HG02884 (cell line): ENCODE results near the gene ESR2.
"Not testable (repeated sequence)": the region's sequence is repeated elsewhere in the genome, so short reads cannot be mapped to it uniquely, and the experiment has no call there.

ENCODE experiments used
- ATAC-seq: cut with Tn5 transposase; IDR thresholded peaks from one replicate; pipeline ENCODE4 v1.9.1; 2021; ENCODE audit warnings: mild to moderate bottlenecking, moderate library complexity; ENCODE audit not compliant: unreplicated experiment

Gene ESR2

DNA sequence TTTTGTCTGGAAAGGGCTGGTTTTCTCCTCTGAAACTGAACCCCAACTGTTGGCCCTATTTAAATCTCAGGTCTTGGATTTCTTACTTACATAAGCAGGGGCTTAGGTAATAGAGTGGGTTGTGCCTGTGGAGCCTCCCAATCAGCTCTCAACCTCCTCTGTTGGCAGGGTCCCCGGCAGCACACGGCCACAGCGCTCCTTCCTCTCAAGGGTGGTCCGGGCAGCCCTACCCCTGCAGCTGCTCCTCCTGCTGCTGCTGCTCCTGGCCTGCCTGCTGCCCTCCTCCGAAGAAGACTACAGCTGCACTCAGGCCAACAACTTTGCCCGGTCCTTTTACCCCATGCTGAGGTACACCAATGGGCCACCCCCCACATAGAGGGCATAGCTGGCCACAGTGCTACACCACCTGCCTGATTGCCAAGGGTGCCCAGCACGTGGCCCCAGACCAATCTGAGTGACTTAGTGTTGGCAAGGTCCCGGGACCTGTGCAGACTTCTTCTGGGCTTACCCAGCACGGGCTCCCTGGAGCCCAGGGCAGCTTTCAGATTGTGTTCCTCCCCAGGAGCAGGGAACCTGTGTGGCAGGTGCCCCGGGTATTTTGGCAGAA lies 68.9 kb downstream of the ESR2 start:
- no peak for ATAC-seq

- ATAC-seq = no peak
Observed at GRCh38 chr14:64221391-64222003, 72.7 kb downstream of the ESR2 start.

DNA sequence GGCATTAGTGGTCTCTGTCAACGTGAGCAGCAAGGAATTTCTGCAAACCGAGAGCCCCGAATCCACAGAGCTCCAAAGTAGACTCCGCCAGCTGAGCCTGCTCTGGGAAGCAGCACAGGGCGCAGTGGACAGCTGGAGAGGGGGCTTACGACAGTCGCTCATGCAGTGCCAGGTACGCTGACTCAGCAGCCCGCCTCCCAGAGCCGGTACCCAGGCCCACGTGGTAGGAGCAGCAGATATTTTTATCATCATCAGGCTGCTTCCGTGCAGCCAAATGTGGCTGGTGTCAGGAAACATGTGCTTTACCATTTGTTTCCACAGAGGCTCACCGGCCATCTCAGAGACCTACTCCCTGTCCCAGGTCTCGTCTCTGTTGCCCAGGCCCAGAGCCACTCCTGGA lies 73.7 kb downstream of the ESR2 start:
- no peak for ATAC-seq

GRCh38 chr14:64220056-64220455 lies 74.1 kb downstream of the ESR2 start:
- ATAC-seq = no peak

GRCh38 chr14:64218344-64219240 lies 75.6 kb downstream of the ESR2 start:
- no peak for ATAC-seq

DNA sequence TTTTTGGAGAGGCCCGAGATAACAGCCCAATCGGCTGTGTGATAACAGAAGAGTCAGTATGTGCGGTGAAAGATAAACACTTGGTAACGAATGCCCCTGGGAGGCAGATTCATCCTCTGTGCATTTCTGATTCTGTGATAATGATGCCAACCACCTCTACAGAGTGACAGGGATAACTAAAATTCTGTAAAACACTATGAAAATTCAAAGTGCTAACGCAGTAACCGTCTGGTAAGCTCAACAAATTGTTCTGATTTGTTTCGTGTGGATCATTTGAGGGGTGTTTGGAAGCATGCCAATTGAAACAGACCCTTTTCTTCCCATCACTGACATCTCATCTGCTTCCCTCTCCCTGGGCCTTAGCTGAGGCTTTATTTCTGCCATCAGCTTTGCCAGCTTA lies 76.3 kb downstream of the ESR2 start:
- no peak for ATAC-seq

- ATAC-seq = no peak
Observed at GRCh38 chr14:64217308-64217707, 76.9 kb downstream of the ESR2 start.

GRCh38 chr14:64215978-64216377 lies 78.2 kb downstream of the ESR2 start:
- no peak for ATAC-seq

GRCh38 chr14:64215274-64215673 lies 78.9 kb downstream of the ESR2 start:
- no peak for ATAC-seq

DNA sequence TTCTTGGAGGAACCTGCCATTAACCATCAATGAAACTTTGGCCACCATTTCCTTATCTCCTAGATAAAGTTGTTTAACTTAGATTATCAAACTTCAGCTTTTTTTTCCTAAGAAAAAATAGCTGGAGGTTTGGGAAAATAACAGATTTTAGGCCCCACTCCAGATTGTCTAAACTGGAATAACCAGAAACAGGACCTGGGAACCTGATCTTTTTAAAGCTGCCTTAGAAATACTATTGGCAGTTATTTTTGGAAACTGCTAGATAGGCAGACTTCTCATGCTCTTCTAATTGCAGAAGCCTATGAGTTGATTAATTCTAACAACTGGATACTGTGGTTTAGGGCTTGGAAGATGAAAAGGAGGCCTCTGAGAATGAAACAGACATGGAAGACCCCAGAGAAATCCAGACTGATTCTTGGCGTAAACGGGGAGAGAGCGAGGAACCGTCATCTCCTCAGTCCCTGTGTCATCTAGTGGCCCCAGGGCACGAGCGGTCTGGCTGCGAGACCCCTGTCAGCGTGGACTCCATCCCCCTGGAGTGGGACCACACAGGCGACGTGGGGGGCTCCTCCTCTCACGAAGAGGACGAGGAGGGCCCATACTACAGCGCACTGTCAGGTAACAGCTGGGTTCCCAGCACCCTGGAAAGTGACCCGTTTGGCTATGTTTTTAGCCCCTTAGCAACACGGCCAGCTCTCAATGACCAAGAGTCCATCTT lies 80.2 kb downstream of the ESR2 start:
- ATAC-seq = no peak

DNA sequence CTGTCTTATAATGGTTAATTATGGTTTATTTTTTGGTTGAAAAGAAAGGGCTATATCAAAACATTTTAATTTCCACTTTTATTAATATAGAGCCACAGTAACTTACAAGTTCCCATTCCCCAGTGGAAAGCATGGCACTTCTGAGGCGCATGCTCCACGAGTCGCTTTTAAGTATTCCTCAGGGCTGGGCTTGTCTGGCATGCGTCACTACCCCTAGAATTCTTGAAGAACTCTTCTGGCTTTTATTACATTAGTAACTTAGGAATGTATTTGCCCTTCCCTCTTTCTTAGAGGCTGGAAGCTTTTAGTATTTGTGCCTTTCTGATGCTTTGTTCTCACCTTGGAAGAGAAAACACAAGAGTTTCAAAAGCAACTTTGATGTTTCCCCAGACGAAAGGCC lies 81.1 kb downstream of the ESR2 start:
- no peak for ATAC-seq

DNA sequence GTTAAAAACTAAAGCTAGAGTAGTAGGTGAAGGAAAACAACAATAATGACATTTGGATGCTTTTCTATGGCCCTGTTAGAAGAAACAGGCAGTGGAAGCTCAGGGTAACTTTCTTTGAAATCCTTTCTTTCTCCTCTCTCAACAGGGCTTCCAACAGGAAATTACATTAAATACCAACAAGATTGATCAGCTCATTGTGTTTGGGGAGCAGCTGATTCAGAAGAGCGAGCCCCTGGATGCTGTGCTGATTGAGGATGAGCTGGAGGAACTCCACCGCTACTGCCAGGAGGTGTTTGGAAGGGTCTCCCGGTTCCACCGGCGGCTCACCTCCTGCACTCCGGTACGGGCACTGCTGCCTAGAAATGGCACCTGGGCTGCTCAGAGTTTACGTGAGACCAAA lies 81.5 kb downstream of the ESR2 start:
- no peak for ATAC-seq

DNA sequence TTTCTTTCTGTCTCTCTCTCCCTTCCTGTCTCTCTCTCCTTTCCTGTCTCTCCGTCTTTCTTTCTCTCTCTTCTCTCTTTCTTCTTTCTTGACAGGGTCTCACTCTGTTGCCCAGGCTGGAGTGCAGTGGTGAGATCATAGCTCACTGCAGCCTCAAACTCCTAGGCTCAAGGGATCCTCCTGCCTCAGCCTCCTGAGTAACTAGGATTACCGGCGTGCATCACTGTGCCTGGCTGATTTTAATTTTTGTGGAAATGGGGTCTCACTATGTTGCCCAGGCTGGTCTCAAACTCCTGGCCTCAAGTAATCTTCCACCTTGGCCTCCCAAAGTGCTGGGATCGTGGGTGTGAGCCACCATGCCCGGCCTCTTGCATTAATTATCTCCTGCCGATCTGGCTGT lies 83.3 kb downstream of the ESR2 start:
- not testable (repeated sequence) for ATAC-seq

- ATAC-seq = no peak
Observed at GRCh38 chr14:64210216-64210615, 84.0 kb downstream of the ESR2 start.

- no peak for ATAC-seq
Observed at GRCh38 chr14:64209444-64210131, 84.6 kb downstream of the ESR2 start.

DNA sequence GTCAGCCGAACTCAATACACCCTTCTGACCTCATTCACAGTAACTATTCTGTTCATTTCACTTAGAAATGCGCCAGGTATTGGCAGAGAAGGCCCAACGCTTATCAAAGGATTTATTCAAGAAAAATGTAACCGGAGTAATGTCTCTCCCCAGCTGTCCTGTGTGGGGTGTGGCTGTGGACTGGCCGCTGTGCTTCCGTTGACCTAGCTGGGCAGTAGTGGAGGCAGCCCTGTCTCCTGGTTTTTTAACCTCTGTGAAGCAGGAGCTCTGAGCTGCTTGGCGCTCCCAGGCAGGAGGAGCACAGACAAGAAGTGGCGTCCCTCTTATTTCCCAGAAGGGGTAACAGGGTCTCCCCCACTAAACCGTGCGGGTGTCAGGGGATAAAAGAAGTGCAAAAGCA lies 85.2 kb downstream of the ESR2 start:
- no peak for ATAC-seq

GRCh38 chr14:64208261-64208660 lies 85.9 kb downstream of the ESR2 start:
- ATAC-seq = no peak

GRCh38 chr14:64203366-64204006 lies 90.7 kb downstream of the ESR2 start:
- ATAC-seq = no peak

- no peak for ATAC-seq
Observed at GRCh38 chr14:64202716-64203115, 91.5 kb downstream of the ESR2 start.

DNA sequence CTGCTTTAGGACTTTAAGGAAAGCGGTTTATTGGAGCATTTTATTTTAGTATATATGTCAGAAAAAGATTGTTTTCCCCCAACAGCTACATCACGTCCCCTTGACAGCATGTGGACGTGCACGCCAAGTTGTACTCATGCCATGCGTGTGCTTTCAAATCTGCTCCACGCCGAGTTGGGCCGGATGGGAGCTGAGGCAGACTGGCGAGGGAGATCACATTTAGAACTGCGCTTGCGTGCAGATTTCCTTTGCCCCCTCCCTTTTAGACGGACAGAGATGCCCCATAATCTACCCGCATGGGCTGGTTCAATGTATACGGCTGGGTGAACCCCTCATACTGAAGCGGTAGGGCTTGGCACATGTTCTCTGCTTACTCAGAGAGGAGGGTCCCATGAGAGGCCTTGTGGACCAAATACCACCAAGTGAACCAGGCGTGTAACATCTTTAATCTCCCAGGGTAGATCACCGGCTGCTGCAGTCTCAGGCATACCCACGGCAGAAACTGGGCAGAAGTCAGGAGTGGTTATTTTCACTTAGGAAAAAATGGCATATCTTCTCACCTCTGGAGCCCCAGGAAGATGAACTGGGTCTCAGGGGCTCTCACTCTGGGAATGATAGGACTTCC lies 92.1 kb downstream of the ESR2 start:
- no peak for ATAC-seq
